Cardiac fibroblast (primary cell): Measurements from ENCODE around the gene USP20.

Experiments used
- DNase-seq, 2 donors: peaks; one replicate each; pipeline versions ENCODE4 v3.0.0 to v3.0.0-alpha.2; 2010; ENCODE audit warnings: low read depth in 2 of 2
- H3K4me3 ChIP-seq, 2 donors: replicated peaks in 1 of 2; 1 replicate in 1 of 2; 2 replicates in 1 of 2; pipeline ENCODE4 v1.5.1; 2011; ENCODE audit warnings: low read depth in 2 of 2, low read length in 2 of 2, mild to moderate bottlenecking in 2 of 2, moderate library complexity in 1 of 2
- TF ChIP-seq, protein P1 (sequence below): IDR thresholded peaks from one replicate; pipeline ENCODE4 v1.5.1; 2011; ENCODE audit warnings: low read depth, mild to moderate bottlenecking, low read length, inconsistent platforms

USP20 gene

GRCh38 chr9:129930743-129931142, 95.5 kb downstream of the USP20 start:
- DNase-seq, result peak; percentile 37 to 47
- H3K4me3 ChIP-seq, result no peak overlapping the region
- TF ChIP-seq, protein P1, sequence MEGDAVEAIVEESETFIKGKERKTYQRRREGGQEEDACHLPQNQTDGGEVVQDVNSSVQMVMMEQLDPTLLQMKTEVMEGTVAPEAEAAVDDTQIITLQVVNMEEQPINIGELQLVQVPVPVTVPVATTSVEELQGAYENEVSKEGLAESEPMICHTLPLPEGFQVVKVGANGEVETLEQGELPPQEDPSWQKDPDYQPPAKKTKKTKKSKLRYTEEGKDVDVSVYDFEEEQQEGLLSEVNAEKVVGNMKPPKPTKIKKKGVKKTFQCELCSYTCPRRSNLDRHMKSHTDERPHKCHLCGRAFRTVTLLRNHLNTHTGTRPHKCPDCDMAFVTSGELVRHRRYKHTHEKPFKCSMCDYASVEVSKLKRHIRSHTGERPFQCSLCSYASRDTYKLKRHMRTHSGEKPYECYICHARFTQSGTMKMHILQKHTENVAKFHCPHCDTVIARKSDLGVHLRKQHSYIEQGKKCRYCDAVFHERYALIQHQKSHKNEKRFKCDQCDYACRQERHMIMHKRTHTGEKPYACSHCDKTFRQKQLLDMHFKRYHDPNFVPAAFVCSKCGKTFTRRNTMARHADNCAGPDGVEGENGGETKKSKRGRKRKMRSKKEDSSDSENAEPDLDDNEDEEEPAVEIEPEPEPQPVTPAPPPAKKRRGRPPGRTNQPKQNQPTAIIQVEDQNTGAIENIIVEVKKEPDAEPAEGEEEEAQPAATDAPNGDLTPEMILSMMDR, result no peak
